GM12878 (cell line): Measurements from ENCODE around the gene HIF1AN. TPM values are rescaled to one million over a fixed set of nuclear protein-coding genes. Genes with fewer than 3 reads are reported as not detected.
A peak's percentile ranks its signal among the peaks of the same experiment; 100 is the strongest.

Source experiments
- ATAC-seq: fragments of 200-7000 bp; cut with Tn5 transposase; 3 replicates; pipeline ENCODE4 v1.9.1; 2020; ENCODE audit warnings: mild to moderate bottlenecking, moderate library complexity
- BruUV-seq: library from RNA; stranded (reverse); fragments of 400-500 nt; replicated peaks from 2 replicates; lab custom pipeline; 2021; lab: Mats Ljungman, UMichigan
- CTCF ChIA-PET: fragments of 300-600 bp; sonication (Branson Sonifier 250); formaldehyde crosslinking; extraction: SDS; loops from one replicate; lab custom pipeline; 2021; ENCODE audit warnings: inconsistent platforms; lab: Yijun Ruan, JAX
- POLR2A ChIA-PET: fragments of 350-600 bp; formaldehyde crosslinking; extraction: SDS; loops from one replicate; lab custom pipeline; 2021; ENCODE audit warnings: inconsistent platforms; lab: Charles Lee
- RAD21 ChIA-PET: fragments of 300-600 bp; sonication (Branson Sonifier 250); formaldehyde crosslinking; loops from one replicate; lab custom pipeline; 2023; ENCODE audit warnings: antibody characterized with exemption; ENCODE audit not compliant: unreplicated experiment; lab: Charles Lee
- SMC1A ChIA-PET: fragments of 300-600 bp; sonication (Branson Sonifier 250); formaldehyde crosslinking; loops from one replicate; lab custom pipeline; 2023; ENCODE audit not compliant: unreplicated experiment, uncharacterized antibody; lab: Charles Lee
- DNase-seq: peaks from one replicate; pipeline ENCODE4 v3.0.0-alpha.2; 2011; ENCODE audit warnings: low read depth, low spot score
- FAIRE-seq: peaks from 3 replicates; lab custom pipeline; 2011; peaks lifted over from hg19 to GRCh38; lab: Jason Lieb, UNC
- H2AFZ ChIP-seq: 2 replicates; pipeline ENCODE4 v1.6.0; 2011; ENCODE audit warnings: low read depth, low read length, control low read depth; ENCODE audit not compliant: control insufficient read depth
- H3K27ac ChIP-seq: 2 replicates; pipeline ENCODE4 v1.5.1; 2011; ENCODE audit warnings: control low read depth; ENCODE audit not compliant: control insufficient read depth, insufficient read depth
- H3K27me3 ChIP-seq, 2 experiments: replicated peaks in 1 of 2; 2 replicates each; pipeline versions ENCODE4 v1.6.0 to v1.6.1; 2011; ENCODE audit warnings: low read length in 1 of 2; ENCODE audit not compliant: control insufficient read depth in 2 of 2, insufficient read depth in 2 of 2
- H3K36me3 ChIP-seq, 2 experiments: 2 replicates each; pipeline ENCODE4 v1.5.1; 2011; ENCODE audit warnings: low read length in 1 of 2; ENCODE audit not compliant: control insufficient read depth in 2 of 2, insufficient read depth in 2 of 2
- H3K4me1 ChIP-seq: 2 replicates; pipeline ENCODE4 v1.6.1; 2011; ENCODE audit warnings: mild to moderate bottlenecking, low read length, moderate library complexity, mixed read lengths; ENCODE audit not compliant: control insufficient read depth, insufficient read depth
- H3K4me2 ChIP-seq: 2 replicates; pipeline ENCODE4 v1.6.0; 2011; ENCODE audit warnings: control low read depth; ENCODE audit not compliant: control insufficient read depth, insufficient read depth
- H3K4me3 ChIP-seq: fragments of 200-600 bp; sonication (generic); 2 replicates; pipeline ENCODE4 v1.5.1; 2016
- H3K79me2 ChIP-seq: 2 replicates; pipeline ENCODE4 v1.6.0; 2011; ENCODE audit warnings: low read length; ENCODE audit not compliant: control insufficient read depth, insufficient read depth
- H3K9ac ChIP-seq: 2 replicates; pipeline ENCODE4 v1.8.0; 2011; ENCODE audit warnings: low read length, control low read depth, mixed read lengths; ENCODE audit not compliant: control insufficient read depth, insufficient read depth
- H3K9me3 ChIP-seq: replicated peaks from 3 replicates; pipeline ENCODE4 v1.5.1; 2011; ENCODE audit warnings: mild to moderate bottlenecking, low read length; ENCODE audit not compliant: control insufficient read depth, insufficient read depth
- H4K20me1 ChIP-seq: 2 replicates; pipeline ENCODE4 v1.6.0; 2011; ENCODE audit not compliant: control insufficient read depth, insufficient read depth
- FOS ChIP-seq: IDR thresholded peaks from 3 replicates; pipeline ENCODE4 v1.6.1; 2011; ENCODE audit warnings: borderline replicate concordance; ENCODE audit not compliant: insufficient read length; ENCODE audit errors: extremely low read depth
- JUND ChIP-seq: IDR thresholded peaks from 2 replicates; pipeline ENCODE4 v1.6.1; 2012; ENCODE audit warnings: low read depth, mild to moderate bottlenecking, low read length, improper control_type of control experiment, moderate library complexity
- LARP7 ChIP-seq: fragments of 450-650 bp; IDR thresholded peaks from 2 replicates; pipeline ENCODE4 v1.6.1; 2017; ENCODE audit warnings: mild to moderate bottlenecking
- MEF2B ChIP-seq: fragments of 450-650 bp; IDR thresholded peaks from 2 replicates; pipeline ENCODE4 v1.6.1; 2018; ENCODE audit warnings: mild to moderate bottlenecking, moderate library complexity; ENCODE audit not compliant: partially characterized antibody, poor library complexity, severe bottlenecking
- MYB ChIP-seq: fragments of 150-350 bp; IDR thresholded peaks from 2 replicates; pipeline ENCODE4 v1.6.1; 2014; ENCODE audit warnings: mild to moderate bottlenecking, low read depth, low read length, borderline replicate concordance
- NFYB ChIP-seq: IDR thresholded peaks from 2 replicates; pipeline ENCODE4 v1.6.1; 2011; ENCODE audit warnings: low read depth, mild to moderate bottlenecking, low read length, improper control_type of control experiment, moderate library complexity; ENCODE audit not compliant: insufficient read depth
- PML ChIP-seq: IDR thresholded peaks from 2 replicates; pipeline ENCODE4 v1.6.1; 2012; ENCODE audit warnings: low read length, inconsistent platforms
- POU2F2 ChIP-seq: IDR thresholded peaks from 3 replicates; pipeline ENCODE4 v1.6.1; 2011; ENCODE audit warnings: low read depth, mild to moderate bottlenecking, low read length, borderline replicate concordance
- WRNIP1 ChIP-seq: IDR thresholded peaks from 2 replicates; pipeline ENCODE4 v1.6.1; 2011; ENCODE audit warnings: low read depth, low read length, improper control_type of control experiment, borderline replicate concordance
- ZSCAN29 ChIP-seq: fragments of 450-650 bp; IDR thresholded peaks from 2 replicates; pipeline ENCODE4 v1.6.1; 2017; ENCODE audit warnings: mild to moderate bottlenecking, moderate library complexity
- WGBS: methylation state at CpG from one replicate; pipeline ENCODE4 v1.1.6; 2016; ENCODE audit warnings: low lambda C conversion rate; ENCODE audit not compliant: insufficient replicate concordance, insufficient coverage; ENCODE audit errors: missing lambda C conversion rate; 5-methylcytosine and 5-hydroxymethylcytosine counted together
- in situ Hi-C: fragments of 300-500 bp; cut with MboI; formaldehyde crosslinking; loops from 9 replicates; pipeline ENCODE4 v1.14.3; 2018; ENCODE audit warnings: mixed read lengths
- intact Hi-C: fragments of 100-400 bp; cut with micrococcal nuclease; formaldehyde crosslinking; loops from one replicate; pipeline ENCODE4 v1.14.2; 2022; ENCODE audit not compliant: unreplicated experiment
- polyA plus RNA-seq, 11 experiments: library from polyadenylated mRNA; depleted of rRNA in 4 of 11; unstranded in 6 of 11; stranded (reverse) in 5 of 11; fragments of >200 nt; fragmentation: Nextera tagmentation in 4 of 11; fragmentation: Illumina TruSeq in 1 of 11; extraction: Ambion mirVana in 4 of 11; extraction: Trizol in 1 of 11; gene quantifications; 1 replicate in 1 of 11; 2 replicates in 10 of 11; pipeline versions ENCODE4 v1.2.1 to v1.2.3, GENCODE V29; 2011 to 2016; ENCODE audit warnings: inconsistent platforms in 2 of 11, missing spikeins in 2 of 11, low read depth in 1 of 11
- total RNA-seq, 4 experiments: library from RNA; depleted of rRNA in 3 of 4; stranded (reverse); fragments of >200 nt in 3 of 4; fragmentation: Illumina TruSeq in 1 of 4; extraction: Trizol in 1 of 4; gene quantifications; 2 replicates each; pipeline versions ENCODE4 v1.2.1 to v1.2.3, GENCODE V29; 2013 to 2021
- TF ChIP-seq, protein P1 (sequence below): fragments of 450-650 bp; formaldehyde crosslinking; IDR thresholded peaks from 2 replicates; pipeline ENCODE4 v1.4.0; 2020; ENCODE audit warnings: mild to moderate bottlenecking, moderate library complexity

HIF1AN gene
- total and polyA plus RNA-seq, 10 of the 15 experiments (the other 5 are each of a cell fraction or from before 2014, with no cell fraction given) = 1.9 to 37.2 (median 15.2) TPM

DNA sequence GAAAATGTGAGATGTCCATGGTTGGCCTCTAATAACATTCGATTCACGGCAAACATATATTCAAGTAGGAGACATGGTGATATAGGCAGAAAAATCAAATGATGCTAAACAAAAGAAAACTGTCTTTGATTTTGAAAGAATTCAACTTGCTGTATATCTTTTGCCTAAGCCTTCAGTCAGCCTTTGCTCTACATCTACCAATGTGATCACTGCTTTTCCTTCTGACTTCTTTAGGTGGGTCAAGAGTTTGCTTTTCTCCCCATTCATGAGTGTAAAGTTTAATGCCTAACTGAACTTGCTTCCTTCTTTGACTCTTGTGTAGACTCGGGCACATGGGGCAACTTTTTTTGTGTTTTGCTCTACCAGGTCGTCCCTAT is 417 bp upstream of the HIF1AN start (continued):
- TF ChIP-seq, protein P1, sequence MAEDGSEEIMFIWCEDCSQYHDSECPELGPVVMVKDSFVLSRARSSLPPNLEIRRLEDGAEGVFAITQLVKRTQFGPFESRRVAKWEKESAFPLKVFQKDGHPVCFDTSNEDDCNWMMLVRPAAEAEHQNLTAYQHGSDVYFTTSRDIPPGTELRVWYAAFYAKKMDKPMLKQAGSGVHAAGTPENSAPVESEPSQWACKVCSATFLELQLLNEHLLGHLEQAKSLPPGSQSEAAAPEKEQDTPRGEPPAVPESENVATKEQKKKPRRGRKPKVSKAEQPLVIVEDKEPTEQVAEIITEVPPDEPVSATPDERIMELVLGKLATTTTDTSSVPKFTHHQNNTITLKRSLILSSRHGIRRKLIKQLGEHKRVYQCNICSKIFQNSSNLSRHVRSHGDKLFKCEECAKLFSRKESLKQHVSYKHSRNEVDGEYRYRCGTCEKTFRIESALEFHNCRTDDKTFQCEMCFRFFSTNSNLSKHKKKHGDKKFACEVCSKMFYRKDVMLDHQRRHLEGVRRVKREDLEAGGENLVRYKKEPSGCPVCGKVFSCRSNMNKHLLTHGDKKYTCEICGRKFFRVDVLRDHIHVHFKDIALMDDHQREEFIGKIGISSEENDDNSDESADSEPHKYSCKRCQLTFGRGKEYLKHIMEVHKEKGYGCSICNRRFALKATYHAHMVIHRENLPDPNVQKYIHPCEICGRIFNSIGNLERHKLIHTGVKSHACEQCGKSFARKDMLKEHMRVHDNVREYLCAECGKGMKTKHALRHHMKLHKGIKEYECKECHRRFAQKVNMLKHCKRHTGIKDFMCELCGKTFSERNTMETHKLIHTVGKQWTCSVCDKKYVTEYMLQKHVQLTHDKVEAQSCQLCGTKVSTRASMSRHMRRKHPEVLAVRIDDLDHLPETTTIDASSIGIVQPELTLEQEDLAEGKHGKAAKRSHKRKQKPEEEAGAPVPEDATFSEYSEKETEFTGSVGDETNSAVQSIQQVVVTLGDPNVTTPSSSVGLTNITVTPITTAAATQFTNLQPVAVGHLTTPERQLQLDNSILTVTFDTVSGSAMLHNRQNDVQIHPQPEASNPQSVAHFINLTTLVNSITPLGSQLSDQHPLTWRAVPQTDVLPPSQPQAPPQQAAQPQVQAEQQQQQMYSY (CRISPR knock-in tag) = no peak
- no peak for TF ChIP-seq ZSCAN29
- TF ChIP-seq LARP7 = no peak
- no peak for TF ChIP-seq WRNIP1
- TF ChIP-seq POU2F2 = no peak
- no peak for TF ChIP-seq FOS
- no peak for TF ChIP-seq MYB
- TF ChIP-seq JUND = no peak
- TF ChIP-seq PML = no peak

DNA sequence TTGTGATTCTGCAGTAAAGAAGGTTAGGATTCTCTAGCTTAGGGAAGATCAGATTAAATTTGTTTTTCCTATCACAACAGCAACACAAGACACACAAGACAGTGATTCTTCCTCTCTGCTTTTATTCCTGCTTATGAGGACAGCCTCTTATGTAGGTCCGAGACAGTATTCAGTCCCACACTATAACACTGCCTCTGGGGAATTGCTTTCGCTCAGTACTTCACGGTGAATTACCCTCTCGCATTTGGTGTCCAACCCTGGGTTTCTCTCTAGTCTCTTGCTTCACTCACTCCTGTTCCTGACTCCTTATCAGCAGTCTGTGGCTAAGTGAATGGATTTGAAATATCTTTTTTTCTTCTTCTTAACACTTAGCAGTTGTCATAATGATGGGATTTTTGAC is 1.7 kb downstream of the HIF1AN start:
- DNase-seq (no peak), ATAC-seq (no peak), FAIRE-seq (no peak)
- ChIA-PET SMC1A (interaction anchor here (1.0 kb wide), 1 partner anchor 29 kb away, joined by 3 read pairs; no protein-coding TSS in a partner anchor), CTCF (interaction anchor here (1.5 to 3.3 kb wide), 4 partner anchors 8 to 32 kb away, joined by 3 to 22 read pairs (median 10); no protein-coding TSS in a partner anchor), RAD21 (interaction anchor here (2.0 kb wide), 1 partner anchor 191 kb away, joined by 5 read pairs; the partner anchor contains the start of gene SCD), POLR2A (interaction anchor here (0.5 to 1.0 kb wide), 4 partner anchors 10 to 67 kb away, joined by 3 to 4 read pairs (median 3); no protein-coding TSS in a partner anchor)
- intact Hi-C loops (no loop called here), in situ Hi-C loops (no loop called here)
- peak overlapping the region; percentile 95; the same call in 1 of the 2 replicates for H3K4me3 ChIP-seq
- H3K27me3 ChIP-seq = no peaks in the 10 kb centered on the region
- H3K9ac ChIP-seq = no peak overlapping the region
- 98% methylated on average over 4 of the region's 4 CpGs for WGBS
- H3K9me3 ChIP-seq = no peaks in the 10 kb centered on the region
- H4K20me1 ChIP-seq = no peaks in the 10 kb centered on the region
- H3K4me1 ChIP-seq = peaks cover 8% of the 10 kb centered on the region; the same call in 1 of the 2 replicates
- peaks cover 28% of the 10 kb centered on the region for H3K79me2 ChIP-seq
- peaks cover 3 to 15% of the 10 kb centered on the region in 2 experiments; a peak in 3 of 4 replicates for H3K36me3 ChIP-seq
- no peak overlapping the region for H3K27ac ChIP-seq
- no peak overlapping the region for H2AFZ ChIP-seq
- BruUV-seq = no TSS peak
- peak; percentile 36 for TF ChIP-seq MEF2B
- TF ChIP-seq NFYB = no peak
- peak overlapping the region; percentile 93; the same call in 1 of the 2 replicates for H3K4me2 ChIP-seq
